Neural cell (in vitro differentiated cells): Measurements from ENCODE around the gene CUX1. TPM values are rescaled to one million over a fixed set of nuclear protein-coding genes. Genes with fewer than 3 reads are reported as not detected.

ENCODE experiments used
- H2AFZ ChIP-seq: fragments of 200-600, 300-800 bp; sonication (generic), shearing (Covaris generic); 2 replicates; pipeline ENCODE4 v1.6.0; 2014; ENCODE audit warnings: low read depth, mild to moderate bottlenecking, antibody characterized with exemption, low read length, moderate library complexity
- H3F3A ChIP-seq: fragments of 200-600 bp; shearing (Covaris generic); 2 replicates; pipeline ENCODE4 v1.6.1; 2016; ENCODE audit warnings: mild to moderate bottlenecking, moderate library complexity, mixed read lengths, antibody characterized with exemption, low read length; ENCODE audit not compliant: insufficient read depth, poor library complexity, severe bottlenecking
- H3K27ac ChIP-seq: fragments of 200-600, 300-800 bp; sonication (generic), shearing (Covaris generic); 2 replicates; pipeline ENCODE4 v1.5.1; 2014; ENCODE audit warnings: mild to moderate bottlenecking, low read length, moderate library complexity
- H3K27me3 ChIP-seq: fragments of 300-800, 200-600 bp; sonication (generic), shearing (Covaris generic); 2 replicates; pipeline ENCODE4 v1.6.0; 2014; ENCODE audit warnings: mild to moderate bottlenecking, low read depth, low read length, moderate library complexity; ENCODE audit not compliant: insufficient read depth
- H3K36me3 ChIP-seq: fragments of 300-800, 200-600 bp; sonication (generic), shearing (Covaris generic); 2 replicates; pipeline ENCODE4 v1.5.1; 2014; ENCODE audit warnings: mild to moderate bottlenecking, antibody characterized with exemption, low read length, moderate library complexity; ENCODE audit not compliant: insufficient read depth
- H3K4me2 ChIP-seq: fragments of 300-800, 200-600 bp; sonication (generic), shearing (Covaris generic); 2 replicates; pipeline ENCODE4 v1.6.0; 2014; ENCODE audit warnings: mild to moderate bottlenecking, low read length
- H3K4me3 ChIP-seq: fragments of 300-800, 200-600 bp; sonication (generic), shearing (Covaris generic); 2 replicates; pipeline ENCODE4 v1.5.1; 2014; ENCODE audit warnings: mild to moderate bottlenecking, low read length, moderate library complexity
- H3K79me2 ChIP-seq: fragments of 200-600 bp; shearing (Covaris generic); replicated peaks from 2 replicates; pipeline ENCODE4 v1.6.0; 2014; ENCODE audit warnings: mild to moderate bottlenecking, low read length, moderate library complexity; ENCODE audit not compliant: insufficient read depth
- H3K9ac ChIP-seq: fragments of 300-800, 200-600 bp; sonication (generic), shearing (Covaris generic); 2 replicates; pipeline ENCODE4 v1.6.1; 2016; ENCODE audit warnings: mild to moderate bottlenecking, low read length, mixed read lengths
- H3K9me2 ChIP-seq: fragments of 200-600 bp; shearing (Covaris generic); 2 replicates; pipeline ENCODE4 v1.6.1; 2016; ENCODE audit warnings: mild to moderate bottlenecking, low read length, mixed read lengths; ENCODE audit not compliant: insufficient read depth
- H3K9me3 ChIP-seq: fragments of 200-600, 300-800 bp; sonication (generic), shearing (Covaris generic); 2 replicates; pipeline ENCODE4 v1.6.1; 2016; ENCODE audit warnings: mild to moderate bottlenecking, mixed run types, low read length, moderate library complexity, mixed read lengths
- H4K20me1 ChIP-seq: fragments of 200-600 bp; shearing (Covaris generic); 2 replicates; pipeline ENCODE4 v1.6.1; 2016; ENCODE audit warnings: mild to moderate bottlenecking, mixed run types; ENCODE audit not compliant: insufficient read depth
- EP300 ChIP-seq: fragments of 450-650 bp; conservative IDR thresholded peaks from 2 replicates; pipeline ENCODE4 v1.6.1; 2014; ENCODE audit warnings: antibody characterized with exemption, mild to moderate bottlenecking, moderate library complexity; ENCODE audit not compliant: poor library complexity, severe bottlenecking
- EZH2 ChIP-seq: fragments of 200-600, 300-800 bp; shearing (Covaris generic), sonication (generic); IDR thresholded peaks from 2 replicates; pipeline ENCODE4 v1.6.1; 2014; ENCODE audit warnings: antibody characterized with exemption, low read length, borderline replicate concordance, mild to moderate bottlenecking; ENCODE audit not compliant: insufficient read depth, poor library complexity, severe bottlenecking
- MXI1 ChIP-seq: fragments of 450-650 bp; conservative IDR thresholded peaks from 2 replicates; pipeline ENCODE4 v1.6.1; 2014; ENCODE audit warnings: antibody characterized with exemption, mild to moderate bottlenecking; ENCODE audit not compliant: poor library complexity, severe bottlenecking
- POLR2AphosphoS5 ChIP-seq: IDR thresholded peaks from 2 replicates; pipeline ENCODE4 v1.6.1; 2012
- RAD21 ChIP-seq: fragments of 450-650 bp; conservative IDR thresholded peaks from 2 replicates; pipeline ENCODE4 v1.6.1; 2014; ENCODE audit warnings: antibody characterized with exemption, mild to moderate bottlenecking, moderate library complexity
- SMC3 ChIP-seq: fragments of 450-650 bp; conservative IDR thresholded peaks from 2 replicates; pipeline ENCODE4 v1.6.1; 2014; ENCODE audit warnings: antibody characterized with exemption, mild to moderate bottlenecking, moderate library complexity; ENCODE audit not compliant: poor library complexity
- TAF1 ChIP-seq: IDR thresholded peaks from 2 replicates; pipeline ENCODE4 v1.6.1; 2012; ENCODE audit warnings: low read depth
- polyA plus RNA-seq: library from polyadenylated mRNA; depleted of rRNA; stranded (reverse); fragments of >200 nt; gene quantifications from 2 replicates; pipeline ENCODE4 v1.2.3, GENCODE V29; 2014
- TF ChIP-seq, protein P1 (sequence below): IDR thresholded peaks from 2 replicates; pipeline ENCODE4 v1.6.1; 2012; ENCODE audit warnings: borderline replicate concordance
- TF ChIP-seq, protein P2 (sequence below): fragments of 450-650 bp; IDR thresholded peaks from 2 replicates; pipeline ENCODE4 v1.5.1; 2014; ENCODE audit warnings: antibody characterized with exemption, mild to moderate bottlenecking, moderate library complexity; ENCODE audit not compliant: poor library complexity, severe bottlenecking

CUX1 gene
- polyA plus RNA-seq, 1 donor from 2014 or later, result 26.6 TPM

DNA sequence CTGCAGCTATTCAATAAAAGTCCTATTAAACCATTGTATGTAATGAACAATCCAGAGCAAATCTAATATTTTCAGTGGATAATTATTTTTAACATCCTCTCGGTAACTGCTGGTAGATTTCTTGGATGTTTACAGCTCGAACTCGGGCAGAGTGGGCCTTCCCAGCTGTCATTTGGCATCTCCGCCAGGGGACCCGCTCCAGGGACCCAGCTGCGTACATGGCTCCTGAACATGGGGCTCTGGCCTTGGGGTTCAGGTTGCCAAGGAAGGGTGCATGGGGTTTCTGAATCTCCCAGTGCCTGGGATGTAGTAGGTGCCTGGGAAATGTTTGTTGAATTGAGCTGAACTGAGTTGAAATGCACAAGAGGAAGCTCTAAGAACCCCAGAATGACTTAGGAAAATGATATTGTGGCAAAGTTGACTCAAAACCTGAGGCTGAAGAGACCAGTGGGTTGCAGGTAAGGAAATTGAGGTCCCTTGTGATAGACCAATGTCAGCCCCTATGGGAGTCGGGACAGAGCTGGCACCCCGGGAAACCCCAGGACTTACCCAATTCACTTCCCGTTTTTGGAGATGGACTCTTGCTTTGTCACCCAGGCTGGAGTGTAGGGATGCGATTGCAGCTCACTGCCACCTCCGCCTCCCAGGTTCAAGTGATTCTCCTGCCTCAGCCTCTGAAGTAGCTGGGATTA is 228.4 kb downstream of the CUX1 start:
- no peaks in the 10 kb centered on the region for H3K9me3 ChIP-seq
- no peak overlapping the region for H3K27ac ChIP-seq
- H2AFZ ChIP-seq, result no peak overlapping the region
- H3F3A ChIP-seq, result no peaks in the 10 kb centered on the region
- H3K9ac ChIP-seq, result no peak overlapping the region
- H3K79me2 ChIP-seq, result no peaks in the 10 kb centered on the region
- TF ChIP-seq EZH2 (no peak), EP300 (no peak), TAF1 (no peak), POLR2AphosphoS5 (no peak), SMC3 (no peak), RAD21 (no peak), MXI1 (no peak)
- TF ChIP-seq, protein P1, sequence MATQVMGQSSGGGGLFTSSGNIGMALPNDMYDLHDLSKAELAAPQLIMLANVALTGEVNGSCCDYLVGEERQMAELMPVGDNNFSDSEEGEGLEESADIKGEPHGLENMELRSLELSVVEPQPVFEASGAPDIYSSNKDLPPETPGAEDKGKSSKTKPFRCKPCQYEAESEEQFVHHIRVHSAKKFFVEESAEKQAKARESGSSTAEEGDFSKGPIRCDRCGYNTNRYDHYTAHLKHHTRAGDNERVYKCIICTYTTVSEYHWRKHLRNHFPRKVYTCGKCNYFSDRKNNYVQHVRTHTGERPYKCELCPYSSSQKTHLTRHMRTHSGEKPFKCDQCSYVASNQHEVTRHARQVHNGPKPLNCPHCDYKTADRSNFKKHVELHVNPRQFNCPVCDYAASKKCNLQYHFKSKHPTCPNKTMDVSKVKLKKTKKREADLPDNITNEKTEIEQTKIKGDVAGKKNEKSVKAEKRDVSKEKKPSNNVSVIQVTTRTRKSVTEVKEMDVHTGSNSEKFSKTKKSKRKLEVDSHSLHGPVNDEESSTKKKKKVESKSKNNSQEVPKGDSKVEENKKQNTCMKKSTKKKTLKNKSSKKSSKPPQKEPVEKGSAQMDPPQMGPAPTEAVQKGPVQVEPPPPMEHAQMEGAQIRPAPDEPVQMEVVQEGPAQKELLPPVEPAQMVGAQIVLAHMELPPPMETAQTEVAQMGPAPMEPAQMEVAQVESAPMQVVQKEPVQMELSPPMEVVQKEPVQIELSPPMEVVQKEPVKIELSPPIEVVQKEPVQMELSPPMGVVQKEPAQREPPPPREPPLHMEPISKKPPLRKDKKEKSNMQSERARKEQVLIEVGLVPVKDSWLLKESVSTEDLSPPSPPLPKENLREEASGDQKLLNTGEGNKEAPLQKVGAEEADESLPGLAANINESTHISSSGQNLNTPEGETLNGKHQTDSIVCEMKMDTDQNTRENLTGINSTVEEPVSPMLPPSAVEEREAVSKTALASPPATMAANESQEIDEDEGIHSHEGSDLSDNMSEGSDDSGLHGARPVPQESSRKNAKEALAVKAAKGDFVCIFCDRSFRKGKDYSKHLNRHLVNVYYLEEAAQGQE, result no peak
- TF ChIP-seq, protein P2, sequence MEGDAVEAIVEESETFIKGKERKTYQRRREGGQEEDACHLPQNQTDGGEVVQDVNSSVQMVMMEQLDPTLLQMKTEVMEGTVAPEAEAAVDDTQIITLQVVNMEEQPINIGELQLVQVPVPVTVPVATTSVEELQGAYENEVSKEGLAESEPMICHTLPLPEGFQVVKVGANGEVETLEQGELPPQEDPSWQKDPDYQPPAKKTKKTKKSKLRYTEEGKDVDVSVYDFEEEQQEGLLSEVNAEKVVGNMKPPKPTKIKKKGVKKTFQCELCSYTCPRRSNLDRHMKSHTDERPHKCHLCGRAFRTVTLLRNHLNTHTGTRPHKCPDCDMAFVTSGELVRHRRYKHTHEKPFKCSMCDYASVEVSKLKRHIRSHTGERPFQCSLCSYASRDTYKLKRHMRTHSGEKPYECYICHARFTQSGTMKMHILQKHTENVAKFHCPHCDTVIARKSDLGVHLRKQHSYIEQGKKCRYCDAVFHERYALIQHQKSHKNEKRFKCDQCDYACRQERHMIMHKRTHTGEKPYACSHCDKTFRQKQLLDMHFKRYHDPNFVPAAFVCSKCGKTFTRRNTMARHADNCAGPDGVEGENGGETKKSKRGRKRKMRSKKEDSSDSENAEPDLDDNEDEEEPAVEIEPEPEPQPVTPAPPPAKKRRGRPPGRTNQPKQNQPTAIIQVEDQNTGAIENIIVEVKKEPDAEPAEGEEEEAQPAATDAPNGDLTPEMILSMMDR, result no peak
- no peaks in the 10 kb centered on the region for H3K27me3 ChIP-seq
- no peak overlapping the region for H3K4me2 ChIP-seq
- H3K9me2 ChIP-seq, result no peaks in the 10 kb centered on the region
- H3K36me3 ChIP-seq, result no peaks in the 10 kb centered on the region
- H3K4me3 ChIP-seq, result no peak overlapping the region
- H4K20me1 ChIP-seq, result no peaks in the 10 kb centered on the region

DNA sequence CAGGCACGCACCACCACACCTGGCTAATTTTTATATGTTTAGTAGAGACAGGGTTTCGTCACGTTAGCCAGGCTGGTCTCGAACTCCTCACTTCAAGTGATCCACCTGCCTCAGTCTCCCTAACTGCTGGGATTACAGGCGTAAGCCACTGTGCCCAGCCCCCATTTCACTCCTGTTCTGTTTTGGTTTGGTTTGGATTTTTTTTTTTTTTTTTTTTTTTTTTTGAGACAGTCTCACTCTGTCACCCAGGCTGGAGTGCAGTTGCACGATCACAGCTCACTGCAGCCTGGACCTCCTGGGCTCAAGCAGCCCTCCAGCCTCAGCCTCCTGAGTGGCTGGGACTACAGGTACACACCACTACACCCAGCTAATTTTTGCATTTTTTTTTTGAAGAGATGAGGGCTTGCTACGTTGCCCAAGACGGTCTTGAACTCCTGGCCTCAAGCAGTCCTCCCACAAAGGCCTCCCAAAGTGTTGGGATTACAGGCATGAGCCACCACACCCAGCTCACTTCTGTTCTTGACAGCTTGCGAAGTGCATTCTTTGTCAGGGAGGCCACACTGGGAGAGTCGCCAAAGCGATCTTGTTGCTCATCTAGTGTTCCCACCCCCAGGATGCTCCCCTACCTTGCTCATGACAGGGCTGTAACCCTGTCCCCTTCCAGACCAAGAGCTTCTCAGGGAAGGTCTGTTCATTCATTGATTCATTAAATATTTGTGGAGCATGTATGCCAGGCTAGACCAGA is 229.1 kb downstream of the CUX1 start:
- Histone ChIP-seq H2AFZ (no peak overlapping the region), H3K27ac (no peak overlapping the region), H3K9me3 (no peaks in the 10 kb centered on the region), H3K9ac (no peak overlapping the region), H3K9me2 (no peaks in the 10 kb centered on the region), H4K20me1 (no peaks in the 10 kb centered on the region), H3K36me3 (no peaks in the 10 kb centered on the region), H3F3A (no peaks in the 10 kb centered on the region), H3K79me2 (no peaks in the 10 kb centered on the region), H3K4me2 (no peak overlapping the region), H3K27me3 (no peaks in the 10 kb centered on the region), H3K4me3 (no peak overlapping the region)
- TF ChIP-seq SMC3 (no peak), MXI1 (no peak), EP300 (no peak), RAD21 (no peak), POLR2AphosphoS5 (no peak), TAF1 (no peak), EZH2 (no peak)
- TF ChIP-seq, protein P2, result no peak
- TF ChIP-seq, protein P1, result no peak
